Liver (tissue), 9 donors: ENCODE data around the gene PFKFB3. TPM values are rescaled to one million over a fixed set of nuclear protein-coding genes. Genes with fewer than 3 reads are reported as not detected.

Source experiments
- DNase-seq: peaks from one replicate; pipeline ENCODE4 v3.0.0-alpha.2; 2017; ENCODE audit warnings: low spot score
- H3K27ac ChIP-seq, 2 donors: one replicate each; pipeline ENCODE4 v1.7.0; 2013; ENCODE audit warnings: inconsistent platforms in 2 of 2, low read length in 2 of 2, control low read depth in 1 of 2, low read depth in 1 of 2, mild to moderate bottlenecking in 1 of 2
- H3K27me3 ChIP-seq, 4 donors: one replicate each; pipeline versions ENCODE4 v1.6.1 to v1.7.0; 2013; ENCODE audit warnings: low read length in 3 of 4, inconsistent platforms in 1 of 4, mild to moderate bottlenecking in 1 of 4, moderate library complexity in 1 of 4; ENCODE audit not compliant: control insufficient read depth in 4 of 4, insufficient read depth in 4 of 4
- H3K36me3 ChIP-seq, 4 donors: one replicate each; pipeline versions ENCODE4 v1.6.1 to v1.7.0; 2013; ENCODE audit warnings: low read length in 3 of 4, mild to moderate bottlenecking in 3 of 4, low read depth in 1 of 4, moderate library complexity in 1 of 4; ENCODE audit not compliant: control insufficient read depth in 4 of 4, insufficient read depth in 3 of 4
- H3K4me1 ChIP-seq, 4 donors: one replicate each; pipeline versions ENCODE4 v1.6.1 to v1.7.0; 2013; ENCODE audit warnings: low read length in 3 of 4, mild to moderate bottlenecking in 3 of 4, moderate library complexity in 1 of 4; ENCODE audit not compliant: control insufficient read depth in 4 of 4, insufficient read depth in 4 of 4
- H3K4me3 ChIP-seq, 3 donors: one replicate each; pipeline versions ENCODE4 v1.6.1 to v1.7.0; 2013; ENCODE audit warnings: low read length in 3 of 3, control low read depth in 1 of 3, low read depth in 1 of 3, mild to moderate bottlenecking in 1 of 3
- H3K9ac ChIP-seq, 2 donors: one replicate each; pipeline ENCODE4 v1.7.0; 2013; ENCODE audit warnings: low read length in 2 of 2, mild to moderate bottlenecking in 2 of 2, moderate library complexity in 2 of 2, control low read depth in 1 of 2, low read depth in 1 of 2
- H3K9me3 ChIP-seq, 4 donors: one replicate each; pipeline versions ENCODE4 v1.6.1 to v1.7.0; 2013; ENCODE audit warnings: low read length in 3 of 4; ENCODE audit not compliant: control insufficient read depth in 4 of 4
- ATF3 ChIP-seq: IDR thresholded peaks from 2 replicates; pipeline ENCODE4 v1.6.1; 2016; ENCODE audit warnings: antibody characterized with exemption
- CTCF ChIP-seq: fragments of 150-350 bp; IDR thresholded peaks from 2 replicates; pipeline ENCODE4 v1.5.1; 2017; ENCODE audit warnings: improper control_type of control experiment, low read depth, low read length; ENCODE audit not compliant: missing input control
- EGR1 ChIP-seq, 2 donors: IDR thresholded peaks; 2 replicates each; pipeline ENCODE4 v1.6.1; 2016 to 2018; ENCODE audit warnings: antibody characterized with exemption in 2 of 2, low read depth in 2 of 2
- FOXA1 ChIP-seq: IDR thresholded peaks from 2 replicates; pipeline ENCODE4 v1.6.1; 2016; ENCODE audit warnings: antibody characterized with exemption
- FOXA2 ChIP-seq: IDR thresholded peaks from 2 replicates; pipeline ENCODE4 v1.6.1; 2016; ENCODE audit warnings: antibody characterized with exemption
- GABPA ChIP-seq, 2 donors: IDR thresholded peaks in 1 of 2; conservative IDR thresholded peaks in 1 of 2; 2 replicates each; pipeline ENCODE4 v1.6.1; 2016; ENCODE audit warnings: antibody characterized with exemption in 2 of 2, mild to moderate bottlenecking in 1 of 2, moderate library complexity in 1 of 2
- HNF4A ChIP-seq, 2 donors: conservative IDR thresholded peaks; 2 replicates each; pipeline ENCODE4 v1.6.1; 2016; ENCODE audit warnings: antibody characterized with exemption in 2 of 2, mild to moderate bottlenecking in 2 of 2
- HNF4G ChIP-seq: IDR thresholded peaks from 2 replicates; pipeline ENCODE4 v1.6.1; 2016; ENCODE audit warnings: antibody characterized with exemption
- JUND ChIP-seq, 2 donors: IDR thresholded peaks; 2 replicates each; pipeline ENCODE4 v1.6.1; 2016; ENCODE audit warnings: antibody characterized with exemption in 2 of 2
- MAX ChIP-seq: IDR thresholded peaks from 2 replicates; pipeline ENCODE4 v1.6.1; 2016; ENCODE audit warnings: antibody characterized with exemption
- NR2F2 ChIP-seq: IDR thresholded peaks from 2 replicates; pipeline ENCODE4 v1.6.1; 2016; ENCODE audit warnings: antibody characterized with exemption
- RAD21 ChIP-seq, 2 donors: IDR thresholded peaks; 2 replicates each; pipeline ENCODE4 v1.6.1; 2016; ENCODE audit warnings: antibody characterized with exemption in 2 of 2, mild to moderate bottlenecking in 2 of 2
- REST ChIP-seq: IDR thresholded peaks from 2 replicates; pipeline ENCODE4 v1.6.1; 2016; ENCODE audit warnings: antibody characterized with exemption, mild to moderate bottlenecking
- RXRA ChIP-seq, 2 donors: IDR thresholded peaks; 2 replicates each; pipeline ENCODE4 v1.6.1; 2017 to 2018; ENCODE audit warnings: antibody characterized with exemption in 2 of 2, mild to moderate bottlenecking in 1 of 2
- SP1 ChIP-seq: IDR thresholded peaks from 2 replicates; pipeline ENCODE4 v1.6.1; 2018; ENCODE audit warnings: antibody characterized with exemption, mild to moderate bottlenecking
- TAF1 ChIP-seq: conservative IDR thresholded peaks from 2 replicates; pipeline ENCODE4 v1.6.1; 2016; ENCODE audit warnings: antibody characterized with exemption, mild to moderate bottlenecking
- YY1 ChIP-seq: IDR thresholded peaks from 2 replicates; pipeline ENCODE4 v1.6.1; 2016; ENCODE audit warnings: antibody characterized with exemption, mild to moderate bottlenecking
- ZBTB33 ChIP-seq: IDR thresholded peaks from 2 replicates; pipeline ENCODE4 v1.6.1; 2016; ENCODE audit warnings: antibody characterized with exemption
- WGBS: extraction: QIAGEN DNeasy Blood & Tissue Kit; methylation state at CpG from one replicate; pipeline ENCODE4 v1.1.7; 2013; 5-methylcytosine and 5-hydroxymethylcytosine counted together
- polyA plus RNA-seq, 2 donors: library from polyadenylated mRNA; stranded (reverse) in 1 of 2; unstranded in 1 of 2; fragments of 200-250 nt in 1 of 2; fragments of >200 nt in 1 of 2; fragmentation: Nextera tagmentation in 1 of 2; extraction: Ambion mirVana in 1 of 2; gene quantifications; one replicate each; pipeline versions ENCODE4 v1.2.1 to v1.2.3, GENCODE V29; 2013 to 2015
- total RNA-seq, 2 donors: library from RNA; depleted of rRNA; stranded (reverse); fragments of >200 nt; gene quantifications; one replicate each; pipeline ENCODE4 v1.2.3, GENCODE V29; 2014
- donor health status: healthy.
- donor health status: healthy.
- donor health status: healthy.
- donor health status: healthy.
- donor health status: healthy.

Gene PFKFB3
- total and polyA plus RNA-seq, 4 donors, result 1.6 to 9.1 (median 5.8) TPM

GRCh38 chr10:6194311-6194710 is 8.4 kb upstream of the PFKFB3 start:
- WGBS, result 98% methylated on average over 6 of the region's 6 CpGs
- Histone ChIP-seq H3K9me3 (no peaks in the 10 kb centered on the region), H3K36me3 (no peaks in the 10 kb centered on the region), H3K27ac (no peak overlapping the region), H3K4me1 (peaks cover 0 to 24% (median 13%) of the 10 kb centered on the region in 4 donors), H3K27me3 (no peaks in the 10 kb centered on the region), H3K4me3 (no peak overlapping the region), H3K9ac (no peak overlapping the region)
- no peak for DNase-seq
- TF ChIP-seq TAF1 (no peak), GABPA (IDR thresholded peaks at IDR 0.05 in 1 of 2, conservative IDR thresholded peaks at IDR 0.05 in 1 of 2) (no peak), YY1 (no peak), JUND (IDR thresholded peaks at IDR 0.05) (no peak)

- 88% methylated on average over 6 of the region's 6 CpGs for WGBS
- peaks cover 8 to 33% (median 23%) of the 10 kb centered on the region in 4 donors for H3K4me1 ChIP-seq
- H3K27me3 ChIP-seq, result no peaks in the 10 kb centered on the region
- no peak for DNase-seq
- no peak overlapping the region for H3K9ac ChIP-seq
- H3K4me3 ChIP-seq, result no peak overlapping the region
- H3K36me3 ChIP-seq, result no peaks in the 10 kb centered on the region
- H3K27ac ChIP-seq, result no peak overlapping the region
- TF ChIP-seq MAX (no peak), FOXA2 (no peak), ZBTB33 (no peak), CTCF (no peak), GABPA (IDR thresholded peaks at IDR 0.05 in 1 of 2, conservative IDR thresholded peaks at IDR 0.05 in 1 of 2) (no peak), FOXA1 (no peak), SP1 (no peak), HNF4A (conservative IDR thresholded peaks at IDR 0.05) (no peak), HNF4G (no peak), JUND (IDR thresholded peaks at IDR 0.05) (no peak), NR2F2 (no peak), ATF3 (no peak), RAD21 (IDR thresholded peaks at IDR 0.05) (no peak), REST (no peak), YY1 (no peak), TAF1 (no peak), EGR1 (IDR thresholded peaks at IDR 0.05; ENCODE audit: low read depth in 2 of 2) (no peak), RXRA (IDR thresholded peaks at IDR 0.05) (no peak)
- no peaks in the 10 kb centered on the region for H3K9me3 ChIP-seq
These were observed 7.4 kb upstream of the PFKFB3 start for GRCh38 chr10:6195376-6195775.
